Measurements from ENCODE around the gene SPHK1. TPM values are rescaled to one million over a fixed set of nuclear protein-coding genes. Genes with fewer than 3 reads are reported as not detected.

Gene SPHK1
- total RNA-seq, 3 donors from 2014 or later (not counting 1 experiment from before 2014, with no cell fraction given): 7.6 to 9.2 (median 8.3) TPM

- 97% methylated on average over 7 of the region's 7 CpGs for WGBS (ENCODE audit: insufficient coverage)
- no peaks in the 10 kb centered on the region for H3K27me3 Mint-ChIP-seq (ENCODE audit: low read depth in 2 of 2)
- no peaks in the 10 kb centered on the region for H3K9me3 Mint-ChIP-seq
- H3K27me3 ChIP-seq (ENCODE audit: control insufficient read depth, insufficient read depth, low read length): no peaks in the 10 kb centered on the region
- intact Hi-C loops (cut with micrococcal nuclease): no loop called here
- no peak for ATAC-seq
- no peaks in the 10 kb centered on the region for H3K36me3 Mint-ChIP-seq
- H3K4me1 ChIP-seq (ENCODE audit: control insufficient read depth, insufficient read depth, low read length): no peaks in the 10 kb centered on the region
- no peak overlapping the region for H3K27ac Mint-ChIP-seq
- no peaks in the 10 kb centered on the region for H3K9me3 ChIP-seq (ENCODE audit: control insufficient read depth, insufficient read depth, low read length)
- DNase-seq: no peak
- H3K4me1 Mint-ChIP-seq: no peaks in the 10 kb centered on the region
- no peak overlapping the region for H3K4me3 Mint-ChIP-seq
- no peak overlapping the region for H3K4me3 ChIP-seq (ENCODE audit: low read length)
- H3K27ac ChIP-seq (ENCODE audit: low read length): no peak overlapping the region
- TF ChIP-seq, protein P1, sequence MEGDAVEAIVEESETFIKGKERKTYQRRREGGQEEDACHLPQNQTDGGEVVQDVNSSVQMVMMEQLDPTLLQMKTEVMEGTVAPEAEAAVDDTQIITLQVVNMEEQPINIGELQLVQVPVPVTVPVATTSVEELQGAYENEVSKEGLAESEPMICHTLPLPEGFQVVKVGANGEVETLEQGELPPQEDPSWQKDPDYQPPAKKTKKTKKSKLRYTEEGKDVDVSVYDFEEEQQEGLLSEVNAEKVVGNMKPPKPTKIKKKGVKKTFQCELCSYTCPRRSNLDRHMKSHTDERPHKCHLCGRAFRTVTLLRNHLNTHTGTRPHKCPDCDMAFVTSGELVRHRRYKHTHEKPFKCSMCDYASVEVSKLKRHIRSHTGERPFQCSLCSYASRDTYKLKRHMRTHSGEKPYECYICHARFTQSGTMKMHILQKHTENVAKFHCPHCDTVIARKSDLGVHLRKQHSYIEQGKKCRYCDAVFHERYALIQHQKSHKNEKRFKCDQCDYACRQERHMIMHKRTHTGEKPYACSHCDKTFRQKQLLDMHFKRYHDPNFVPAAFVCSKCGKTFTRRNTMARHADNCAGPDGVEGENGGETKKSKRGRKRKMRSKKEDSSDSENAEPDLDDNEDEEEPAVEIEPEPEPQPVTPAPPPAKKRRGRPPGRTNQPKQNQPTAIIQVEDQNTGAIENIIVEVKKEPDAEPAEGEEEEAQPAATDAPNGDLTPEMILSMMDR (IDR thresholded peaks at IDR 0.05): no peak
- H3K36me3 ChIP-seq (ENCODE audit: control insufficient read depth, insufficient read depth, low read length): no peaks in the 10 kb centered on the region
Measured at GRCh38 chr17:76369804-76370203, 14.6 kb upstream of the SPHK1 start.

- no peaks in the 10 kb centered on the region for H3K9me3 Mint-ChIP-seq
- 95% methylated on average over 6 of the region's 11 CpGs for WGBS (ENCODE audit: insufficient coverage)
- H3K36me3 Mint-ChIP-seq: no peaks in the 10 kb centered on the region
- no peak overlapping the region for H3K27ac ChIP-seq (ENCODE audit: low read length)
- no peaks in the 10 kb centered on the region for H3K4me1 ChIP-seq (ENCODE audit: control insufficient read depth, insufficient read depth, low read length)
- ATAC-seq (no peak), DNase-seq (no peak)
- no peaks in the 10 kb centered on the region for H3K27me3 Mint-ChIP-seq (ENCODE audit: low read depth in 2 of 2)
- no peak overlapping the region for H3K27ac Mint-ChIP-seq
- TF ChIP-seq, protein P1 (IDR thresholded peaks at IDR 0.05): no peak
- no peak overlapping the region for H3K4me3 Mint-ChIP-seq
- H3K4me3 ChIP-seq (ENCODE audit: low read length): no peak overlapping the region
- no peaks in the 10 kb centered on the region for H3K27me3 ChIP-seq (ENCODE audit: control insufficient read depth, insufficient read depth, low read length)
- no peaks in the 10 kb centered on the region for H3K4me1 Mint-ChIP-seq
- H3K36me3 ChIP-seq (ENCODE audit: control insufficient read depth, insufficient read depth, low read length): no peaks in the 10 kb centered on the region
- H3K9me3 ChIP-seq (ENCODE audit: control insufficient read depth, insufficient read depth, low read length): no peaks in the 10 kb centered on the region
- intact Hi-C loops (cut with micrococcal nuclease): no loop called here
Measured at GRCh38 chr17:76370261-76370993, 14.0 kb upstream of the SPHK1 start.

DNA sequence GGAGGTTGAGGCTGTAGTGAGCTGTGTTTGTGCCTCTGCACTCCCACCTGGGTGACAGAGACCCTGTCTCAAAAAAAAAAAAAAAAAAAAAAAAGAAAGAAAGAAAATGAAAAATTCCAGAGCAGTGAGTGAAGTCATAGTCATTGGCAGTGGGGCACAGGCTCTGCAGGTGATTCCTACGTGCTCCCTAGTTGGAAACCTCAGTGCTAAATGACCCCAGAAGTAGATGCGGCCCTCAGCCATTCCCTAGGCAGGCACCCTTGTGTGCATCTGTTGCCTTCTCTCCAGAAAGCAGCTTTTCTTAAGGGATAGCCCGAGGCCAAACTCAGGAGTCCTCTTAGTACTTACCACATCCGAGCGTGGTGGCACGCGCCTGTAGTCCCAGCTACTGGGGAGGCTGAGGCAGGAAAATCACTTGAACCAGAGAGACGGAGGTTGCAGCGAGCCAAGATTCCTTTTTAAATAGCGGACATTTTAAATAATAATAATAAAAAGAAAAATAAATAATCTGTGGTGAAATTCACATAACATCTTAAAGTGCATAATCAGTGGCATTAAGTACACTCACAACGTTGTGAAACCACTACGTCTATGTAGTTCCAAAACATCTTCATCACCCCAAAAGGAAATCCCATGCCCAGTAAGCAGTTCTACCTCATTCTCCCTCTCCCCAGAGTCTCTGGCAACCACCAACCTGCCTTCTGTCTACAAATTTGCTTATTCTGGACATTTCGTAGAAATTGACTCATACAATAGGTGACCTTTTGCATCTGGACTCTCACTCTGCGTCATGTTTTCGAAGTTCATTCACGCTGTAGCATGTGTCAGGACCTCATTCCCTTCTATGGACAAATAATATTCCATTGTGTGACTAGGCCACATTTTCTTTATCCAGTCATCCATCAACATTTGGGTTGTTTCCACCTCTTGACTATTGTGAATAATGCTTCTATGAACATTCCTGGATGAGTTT lies 12.5 kb upstream of the SPHK1 start:
- intact Hi-C loops (cut with micrococcal nuclease): no loop called here
- Mint-ChIP-seq H3K4me3 (no peak overlapping the region), H3K4me1 (no peaks in the 10 kb centered on the region), H3K9me3 (no peaks in the 10 kb centered on the region), H3K36me3 (no peaks in the 10 kb centered on the region), H3K27ac (no peak overlapping the region), H3K27me3 (ENCODE audit: low read depth in 2 of 2) (no peaks in the 10 kb centered on the region)
- ATAC-seq (no peak), DNase-seq (no peak)
- whole genome bisulfite sequencing (ENCODE audit: insufficient coverage): 88% methylated on average over 13 of the region's 16 CpGs
- TF ChIP-seq, protein P1 (IDR thresholded peaks at IDR 0.05): no peak
- H3K4me1 ChIP-seq (ENCODE audit: control insufficient read depth, insufficient read depth, low read length): no peaks in the 10 kb centered on the region
- H3K27ac ChIP-seq (ENCODE audit: low read length): no peak overlapping the region
- no peaks in the 10 kb centered on the region for H3K9me3 ChIP-seq (ENCODE audit: control insufficient read depth, insufficient read depth, low read length)
- H3K36me3 ChIP-seq (ENCODE audit: control insufficient read depth, insufficient read depth, low read length): no peaks in the 10 kb centered on the region
- no peak overlapping the region for H3K4me3 ChIP-seq (ENCODE audit: low read length)
- no peaks in the 10 kb centered on the region for H3K27me3 ChIP-seq (ENCODE audit: control insufficient read depth, insufficient read depth, low read length)
